HG02623 (cell line): ENCODE data around the gene HDGF.
A peak's percentile ranks its signal among the peaks of the same experiment; 100 is the strongest.

ENCODE experiments used
- ATAC-seq: cut with Tn5 transposase; IDR thresholded peaks from one replicate; pipeline ENCODE4 v1.9.1; 2021; ENCODE audit warnings: moderate library complexity; ENCODE audit not compliant: unreplicated experiment

The HDGF gene

DNA sequence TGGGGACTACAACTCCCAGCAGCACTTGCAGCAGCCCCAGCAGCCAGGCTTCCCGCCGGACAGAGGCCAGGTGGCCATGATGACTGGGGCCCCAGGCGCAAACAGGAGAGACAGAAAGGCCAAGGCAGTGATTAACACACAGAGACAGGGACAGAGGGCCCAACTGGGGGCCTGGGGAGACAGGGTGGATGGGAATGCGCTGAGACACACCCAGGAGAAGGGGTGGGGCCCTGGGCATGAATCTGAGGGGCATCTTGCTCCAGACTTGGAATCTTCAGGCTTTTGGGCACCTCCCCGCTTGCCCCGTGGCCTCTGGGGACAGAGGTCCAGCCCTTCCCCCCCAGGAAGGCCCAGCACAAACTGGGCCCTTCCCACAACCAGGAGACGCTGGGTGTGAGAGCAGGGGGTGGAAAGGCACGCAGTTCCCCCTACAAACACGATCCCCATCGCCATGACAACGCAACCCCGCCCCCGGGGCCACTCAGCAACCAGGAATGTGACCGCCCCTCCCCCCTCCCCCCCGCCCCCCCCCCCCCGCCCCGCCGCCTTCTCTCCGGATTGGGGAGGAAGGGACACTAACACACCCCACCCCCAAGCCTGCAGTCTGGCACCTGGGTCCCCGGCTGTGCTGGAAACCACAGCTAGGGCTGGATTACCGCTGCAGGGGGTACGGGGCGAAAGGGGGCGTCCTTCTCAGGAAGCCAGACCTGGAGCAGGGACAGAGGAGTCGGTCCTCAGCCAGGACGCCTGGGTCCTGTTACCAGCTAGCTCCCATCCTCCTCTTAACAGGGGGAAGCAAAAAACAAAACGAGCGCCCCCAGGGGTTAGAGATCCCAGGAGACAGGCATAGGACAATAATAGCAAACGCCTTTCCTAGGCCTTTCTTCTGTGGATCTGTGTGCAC lies 4.5 kb downstream of the HDGF start:
- no peak for ATAC-seq

DNA sequence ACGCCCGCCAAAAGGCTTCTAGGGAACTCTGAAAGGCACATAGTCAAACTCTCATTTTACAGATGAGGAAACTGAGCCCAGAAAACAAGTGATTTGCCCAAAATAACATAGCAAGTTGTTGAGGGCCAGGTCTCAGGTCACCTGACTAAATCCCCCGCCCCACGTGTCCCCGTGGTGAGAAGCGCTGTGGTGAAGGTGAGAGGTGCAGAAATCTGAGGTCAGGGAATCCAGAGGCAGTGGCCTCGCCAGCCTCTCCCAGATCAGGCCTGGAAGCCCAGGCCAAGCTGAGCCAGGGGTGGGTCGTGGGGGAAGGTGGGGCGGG lies 5.1 kb downstream of the HDGF start:
- no peak for ATAC-seq

DNA sequence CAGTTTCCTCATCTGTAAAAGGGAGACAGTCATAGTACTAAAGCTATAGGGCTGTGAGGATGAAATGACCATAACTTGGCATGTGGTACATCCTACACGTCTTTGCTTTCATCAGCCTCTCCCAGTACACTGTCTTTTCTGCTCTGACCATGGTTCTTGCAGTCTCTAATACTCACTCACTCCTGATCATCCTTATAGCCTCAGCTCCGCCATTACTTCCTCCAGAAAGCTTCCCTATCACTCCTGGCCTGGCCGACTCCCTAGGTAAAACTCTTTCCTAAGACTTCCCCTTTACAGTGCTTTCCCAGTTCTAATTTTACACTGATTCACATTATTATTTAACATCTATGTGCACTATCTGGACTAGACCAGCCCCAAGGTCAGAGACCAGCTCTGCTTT lies 5.6 kb downstream of the HDGF start:
- no peak for ATAC-seq

DNA sequence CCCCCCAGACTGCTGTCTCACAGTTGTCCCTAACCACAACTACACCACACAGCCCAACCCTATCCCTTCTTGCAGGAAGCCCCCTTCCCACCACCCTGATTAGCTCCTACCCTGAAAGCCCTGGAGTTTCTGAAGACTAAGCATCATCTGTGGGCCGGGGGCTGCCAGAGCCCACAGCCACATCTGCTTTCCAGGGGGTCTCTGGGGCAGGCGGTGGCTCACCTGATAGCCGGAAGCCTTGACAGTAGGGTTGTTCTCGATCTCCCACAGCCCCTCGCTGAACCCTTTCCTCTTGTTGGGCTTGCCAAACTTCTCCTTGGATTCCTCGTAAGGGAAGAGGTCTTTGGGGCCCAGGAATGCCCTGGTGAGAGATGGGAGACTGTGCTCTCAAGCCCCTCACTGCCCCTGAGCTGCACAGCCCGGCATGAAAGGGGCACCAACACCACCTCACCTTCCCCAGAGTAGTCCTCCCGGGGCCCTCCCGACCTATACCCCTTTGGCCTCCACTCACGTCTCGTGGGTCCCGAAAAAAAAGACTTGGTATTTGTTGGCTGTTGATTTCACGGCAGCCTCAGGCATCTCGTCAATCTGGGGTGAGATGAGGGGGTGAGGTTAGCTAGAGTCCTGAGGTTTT lies 6.6 kb downstream of the HDGF start:
- ATAC-seq: no peak

DNA sequence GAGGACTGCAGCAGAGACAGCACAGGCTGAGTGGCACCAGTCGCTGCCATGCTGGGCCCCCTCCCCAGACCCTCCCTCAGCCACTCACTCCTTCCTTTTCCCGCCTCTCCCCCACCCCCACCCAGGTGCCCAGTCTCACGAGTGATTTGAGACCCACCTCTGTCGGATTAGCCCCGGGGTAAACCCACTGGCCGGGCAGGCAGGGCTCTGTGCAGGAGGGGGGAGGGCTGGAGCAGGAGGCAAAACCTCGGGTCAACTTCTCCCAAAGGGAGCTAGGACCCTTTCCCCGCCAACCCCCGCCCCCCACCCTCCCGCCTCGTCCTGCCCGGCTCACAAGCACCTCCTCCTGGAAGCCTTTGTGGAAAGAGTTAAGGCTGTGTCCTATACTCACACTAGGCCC lies 7.1 kb downstream of the HDGF start:
- no peak for ATAC-seq

DNA sequence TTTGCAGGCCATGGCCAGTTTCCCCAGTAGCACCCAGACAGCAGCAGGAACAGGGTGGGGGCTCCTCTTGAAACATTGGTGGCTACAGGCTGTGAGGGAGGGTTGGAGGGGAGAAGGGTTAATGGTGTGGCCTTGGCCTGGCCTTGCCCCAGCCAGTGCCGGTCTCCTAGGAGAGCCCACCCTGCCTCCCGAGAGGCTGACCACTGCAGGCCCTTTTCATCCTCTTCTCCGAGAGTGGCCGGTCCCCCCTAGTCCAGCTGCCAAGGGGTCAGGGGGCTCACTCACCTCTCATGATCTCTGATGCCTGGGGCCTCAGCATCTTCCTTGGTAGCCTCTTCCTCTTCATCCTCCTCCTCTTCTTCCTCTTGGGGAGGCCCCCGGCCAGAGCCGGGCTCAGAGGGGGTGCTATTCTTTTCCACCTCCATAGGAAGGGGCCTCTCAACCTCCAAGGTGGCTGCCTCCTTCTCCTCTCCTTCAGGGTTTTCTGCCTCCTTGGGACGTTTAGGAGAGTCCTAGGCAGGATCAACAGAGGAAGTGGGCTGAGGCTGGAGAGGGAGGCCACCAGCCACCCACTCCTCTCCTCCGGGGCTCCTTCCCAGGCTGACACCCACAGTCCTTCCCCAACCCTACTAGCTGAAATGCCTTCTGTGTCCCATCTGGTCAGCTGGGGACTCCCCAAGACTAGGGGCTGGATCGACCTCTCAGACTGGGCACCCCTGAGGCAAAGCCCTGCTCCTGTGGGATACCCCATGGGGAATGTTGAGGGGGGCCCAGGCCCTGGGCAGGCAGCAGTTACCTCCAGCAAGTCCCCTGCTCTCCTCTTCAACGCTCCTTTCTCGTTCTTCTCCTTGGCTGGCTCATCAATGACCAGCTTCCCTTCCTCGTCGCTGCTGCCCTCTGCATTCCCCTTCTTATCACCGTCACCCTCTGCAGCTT lies 7.8 kb downstream of the HDGF start:
- ATAC-seq: no peak

DNA sequence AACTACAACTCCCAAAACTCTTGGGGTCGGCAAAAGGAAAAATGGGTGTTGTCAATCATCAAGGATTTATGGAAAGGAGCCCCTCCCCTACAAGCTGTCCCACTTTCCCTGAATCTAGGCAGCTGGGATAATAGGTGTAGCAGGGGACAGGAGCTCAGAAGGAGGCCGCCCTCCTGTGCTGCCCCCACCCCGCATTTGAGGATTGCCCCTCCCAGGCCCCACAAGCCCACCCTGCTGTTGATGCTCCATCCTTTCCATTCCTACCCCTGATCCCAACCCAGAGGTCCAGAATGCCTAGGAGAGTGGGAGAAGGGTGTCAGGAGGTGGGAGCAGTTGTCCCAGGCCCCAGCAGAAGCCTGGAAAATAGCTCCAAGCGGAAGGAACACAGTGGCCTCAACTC lies 8.7 kb downstream of the HDGF start:
- ATAC-seq: no peak

DNA sequence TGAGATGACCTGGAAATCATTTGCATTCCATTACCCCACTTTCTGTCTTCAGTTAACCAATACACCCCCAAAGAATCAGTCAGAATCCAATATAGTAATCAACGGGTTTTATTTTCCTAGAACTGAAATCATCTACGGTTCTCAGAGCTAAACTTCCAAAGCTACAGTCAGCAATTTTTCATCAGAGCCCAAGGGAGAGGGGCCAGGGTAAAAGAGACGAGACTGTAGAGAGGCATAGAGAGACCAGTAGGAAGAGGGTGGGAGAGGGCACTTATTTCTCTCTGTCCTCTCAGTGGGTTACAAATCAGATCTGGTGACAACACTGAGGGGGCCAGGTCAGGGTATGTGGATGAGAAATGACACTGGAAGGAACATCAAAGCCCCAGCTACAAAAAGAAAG lies 9.5 kb downstream of the HDGF start:
- no peak for ATAC-seq

DNA sequence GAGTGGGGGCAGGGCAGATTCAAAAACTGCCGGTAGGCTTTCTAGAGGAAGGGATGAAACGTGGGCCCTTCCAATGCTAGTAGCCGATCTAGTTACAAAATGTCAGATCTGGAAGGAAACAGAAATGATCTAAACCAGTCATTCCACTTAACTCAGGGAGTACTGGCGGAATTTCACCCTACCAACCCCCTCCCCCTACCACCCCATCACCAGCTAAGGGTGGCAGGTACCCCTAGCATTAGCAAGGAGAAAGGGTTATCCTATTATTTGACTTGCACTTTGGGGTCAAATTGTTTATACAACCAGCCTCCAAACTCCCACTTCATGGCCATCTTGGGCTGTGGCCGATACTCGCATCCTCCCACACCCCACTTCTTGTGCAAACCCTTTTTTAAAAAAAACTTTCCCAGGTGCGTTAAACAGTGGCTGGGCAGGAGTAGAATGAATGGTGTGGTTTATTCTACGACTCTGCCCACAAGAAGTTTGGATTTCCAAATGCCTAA lies 9.9 kb downstream of the HDGF start:
- ATAC-seq: no peak

DNA sequence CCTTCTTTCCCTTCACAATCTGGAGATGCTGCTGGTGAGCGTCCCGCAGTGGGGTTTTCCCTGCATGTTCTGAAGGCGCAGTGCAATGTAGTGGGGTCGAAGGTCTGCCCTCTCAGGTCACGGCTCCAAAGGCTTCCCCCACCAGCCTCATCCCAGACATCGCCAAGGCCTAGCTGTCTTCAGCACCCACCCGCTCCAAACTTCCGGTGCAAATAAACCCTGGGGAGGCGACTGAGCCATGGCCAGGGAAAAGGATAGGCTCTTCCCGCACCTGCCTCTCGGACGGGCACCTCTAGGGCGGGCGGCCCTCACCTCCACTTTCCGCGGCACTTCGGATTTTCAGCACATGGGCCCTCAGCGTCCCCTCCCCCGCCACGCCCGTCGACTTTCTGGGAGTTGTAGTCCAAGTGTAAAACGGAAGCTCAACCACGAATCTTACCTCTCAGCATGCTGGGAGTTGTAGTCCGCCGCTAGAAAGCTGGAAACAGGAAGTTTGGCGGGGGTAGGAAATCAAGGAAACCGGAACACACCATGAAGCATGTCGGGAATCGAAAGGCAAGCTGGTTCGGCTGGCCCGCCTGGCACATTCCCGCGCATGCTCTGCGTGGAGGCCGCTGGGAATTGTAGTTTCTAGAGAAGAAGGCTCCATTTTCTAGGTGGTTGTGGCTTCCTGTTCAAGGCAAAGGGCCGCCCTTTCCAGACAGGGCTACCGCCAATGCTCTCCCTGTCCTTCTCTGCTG lies 10.6 kb downstream of the HDGF start, which contains the start of gene MRPL24:
TSS of gene MRPL24 (minus strand) at position 348 of the 740 bp plus-strand sequence. CDS start 2,384 bp downstream, outside the sequence.
- peak; percentile 79 for ATAC-seq

DNA sequence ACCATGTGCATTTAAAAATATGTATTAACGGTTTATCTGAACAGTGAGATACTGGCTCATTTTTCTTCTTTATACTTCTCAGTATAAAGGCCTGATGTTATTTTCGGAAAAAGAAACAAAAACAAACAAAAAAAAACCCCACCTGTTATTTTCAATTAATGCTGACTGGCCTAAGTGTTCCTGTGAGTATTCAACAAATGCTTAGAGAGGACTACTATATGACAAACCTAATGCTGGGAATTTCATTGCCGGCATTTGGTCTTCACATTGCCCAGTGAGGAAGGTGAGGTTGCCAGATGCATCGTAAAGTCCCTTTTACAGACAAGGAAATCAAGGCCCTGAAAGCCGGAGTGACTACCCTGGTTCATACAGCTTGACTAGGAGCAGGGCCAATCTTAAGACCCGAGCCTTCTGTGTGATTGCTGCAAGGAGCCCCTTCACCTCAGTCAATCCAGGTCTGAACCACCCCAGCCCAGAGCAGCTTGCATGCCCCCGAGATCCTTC lies 11.2 kb downstream of the HDGF start:
- no peak for ATAC-seq

DNA sequence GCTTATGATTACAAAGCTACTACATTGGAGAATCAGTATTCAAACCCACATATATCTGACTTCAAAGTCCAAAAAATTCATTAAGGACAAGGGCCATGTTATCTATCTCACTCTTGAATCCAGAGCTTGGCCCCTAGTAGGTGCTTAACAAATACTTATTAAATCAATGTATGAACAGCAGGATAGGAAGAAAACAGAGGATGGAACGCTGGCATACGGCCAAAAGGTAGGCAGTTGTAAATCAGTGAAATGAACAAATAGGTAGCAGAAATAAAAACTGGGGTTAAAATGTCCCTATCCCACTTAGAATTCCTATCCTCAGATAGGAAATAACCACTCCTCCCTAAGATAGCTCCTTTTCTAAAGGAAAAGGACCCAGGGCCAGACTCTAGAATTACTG lies 12.6 kb downstream of the HDGF start:
- no peak for ATAC-seq

DNA sequence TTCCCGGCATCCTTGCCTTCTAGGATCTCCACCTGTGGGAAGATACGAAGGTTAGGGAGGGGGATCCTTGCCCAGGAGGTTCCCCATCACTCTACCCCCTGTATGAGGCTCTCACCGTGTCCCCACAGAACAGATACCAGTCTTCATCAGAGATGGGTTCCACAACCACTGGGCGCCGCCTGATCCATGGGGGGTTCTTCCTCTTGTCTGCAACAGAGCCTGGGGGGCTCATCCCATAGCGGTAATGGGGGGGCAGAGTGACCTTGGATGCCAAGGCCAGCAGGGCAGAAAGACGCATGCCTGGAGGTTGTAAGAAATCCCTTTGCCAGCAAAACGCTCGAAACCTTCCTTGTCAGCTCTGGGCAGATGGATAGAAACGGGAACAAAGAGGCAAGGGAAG lies 13.1 kb downstream of the HDGF start:
- ATAC-seq: no peak

DNA sequence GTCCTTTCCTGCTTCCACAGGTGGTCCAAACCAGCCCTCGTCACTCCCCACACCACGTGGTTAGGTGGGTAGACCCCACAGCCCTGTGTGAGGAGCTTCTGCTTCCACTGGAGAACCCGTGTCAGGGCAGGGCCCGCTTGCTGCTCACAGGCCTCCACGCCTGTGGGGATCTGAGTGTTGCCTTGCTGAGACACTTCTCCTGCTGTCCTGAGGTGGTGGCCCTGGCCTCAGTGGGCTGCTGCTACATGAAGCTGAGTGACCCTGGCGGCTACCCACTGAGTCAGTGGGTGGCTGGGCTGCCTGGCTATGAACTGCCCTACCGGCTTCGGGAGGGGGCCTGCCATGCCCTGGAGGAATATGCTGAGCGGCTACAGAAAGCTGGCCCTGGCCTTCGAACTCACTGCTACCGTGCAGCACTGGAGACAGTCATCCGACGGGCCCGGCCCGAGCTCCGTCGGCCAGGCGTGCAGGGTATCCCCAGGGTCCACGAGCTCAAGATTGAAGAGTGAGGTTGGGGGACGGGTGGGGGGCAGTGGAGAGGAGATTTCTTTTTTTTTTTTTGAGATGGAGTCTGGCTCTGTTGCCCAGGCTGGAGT lies 17.4 kb downstream of the HDGF start:
- ATAC-seq: no peak

DNA sequence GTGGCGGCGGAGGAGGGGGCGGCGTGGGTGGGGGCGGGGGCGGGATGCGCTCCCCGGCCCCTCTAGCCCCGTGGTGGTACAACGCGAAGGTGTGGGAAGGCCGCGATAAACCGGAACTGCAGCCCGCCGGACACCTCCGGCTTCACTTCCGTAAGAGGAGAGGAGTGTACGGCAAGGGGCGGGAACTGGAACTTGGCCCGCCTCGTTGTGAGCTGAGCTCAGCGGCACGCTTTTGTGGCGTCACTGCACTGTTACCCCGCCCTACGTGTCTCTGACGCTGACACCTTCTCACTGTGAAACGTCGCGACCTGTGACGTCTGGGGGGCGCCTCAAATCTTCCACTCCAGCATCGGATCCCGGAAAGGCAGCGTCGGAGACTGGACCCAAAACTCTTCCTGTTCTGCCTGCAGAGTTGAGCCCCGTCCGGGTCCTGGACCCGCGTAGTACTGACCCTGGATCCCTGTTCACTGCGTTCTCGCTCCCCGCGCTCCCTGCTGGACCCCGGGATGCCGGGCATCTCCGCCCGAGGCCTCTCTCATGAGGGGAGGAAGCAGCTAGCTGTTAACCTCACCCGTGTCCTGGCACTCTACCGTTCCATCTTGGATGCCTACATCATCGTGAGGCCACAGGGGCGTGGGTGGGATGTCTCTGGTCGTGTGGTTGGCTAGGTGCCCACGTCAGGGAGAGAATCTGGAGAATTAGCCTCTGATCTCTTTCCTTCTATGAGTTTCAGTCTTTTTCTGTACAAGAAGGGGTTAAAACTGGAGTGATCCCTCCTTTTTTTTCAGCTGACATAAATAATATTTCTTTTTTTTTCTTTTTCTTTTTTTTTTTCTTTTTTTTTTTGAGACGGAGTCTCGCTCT lies 22.6 kb downstream of the HDGF start, which contains the start of gene ISG20L2:
TSS of gene ISG20L2 (minus strand) at position 168 of the 864 bp plus-strand sequence. CDS start 1,114 bp downstream, outside the sequence.
- peak; percentile 83 for ATAC-seq

DNA sequence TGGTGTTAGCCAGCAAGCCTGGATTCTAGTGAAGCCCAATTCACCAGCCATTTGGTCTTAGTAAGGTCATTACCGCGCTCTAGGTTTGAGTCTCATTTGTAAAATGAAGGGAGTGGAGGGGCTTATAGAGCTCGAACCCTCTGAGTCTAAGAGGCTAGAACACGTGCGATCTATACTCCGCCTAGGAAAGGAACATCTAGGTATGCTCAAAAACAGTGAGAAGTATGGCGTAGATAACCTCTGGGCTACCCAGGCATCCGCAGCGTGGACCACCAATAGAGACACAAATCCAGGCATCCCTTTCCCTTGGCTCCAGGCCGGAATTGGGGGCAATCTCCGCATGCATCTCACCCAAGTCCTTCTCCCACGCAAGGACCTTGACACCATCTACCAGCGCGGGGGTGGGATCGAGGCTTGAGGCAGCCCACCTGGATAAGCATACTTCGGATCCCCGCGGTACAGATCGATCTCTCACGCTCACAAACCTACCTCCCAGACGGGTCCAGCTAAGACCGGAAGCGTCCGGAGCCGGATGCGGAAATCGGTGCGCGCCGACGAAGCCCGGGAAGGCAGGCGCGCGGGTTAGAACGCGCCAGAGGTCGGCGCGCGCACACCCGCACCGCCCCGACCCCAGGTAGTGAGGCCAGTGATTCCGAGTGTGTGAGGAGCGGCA lies 23.4 kb downstream of the HDGF start, which contains the start of gene METTL25B:
TSS of gene METTL25B (plus strand) at position 544 of the 673 bp plus-strand sequence. CDS start 636 bp downstream, outside the sequence.
- peak; percentile 52 for ATAC-seq

DNA sequence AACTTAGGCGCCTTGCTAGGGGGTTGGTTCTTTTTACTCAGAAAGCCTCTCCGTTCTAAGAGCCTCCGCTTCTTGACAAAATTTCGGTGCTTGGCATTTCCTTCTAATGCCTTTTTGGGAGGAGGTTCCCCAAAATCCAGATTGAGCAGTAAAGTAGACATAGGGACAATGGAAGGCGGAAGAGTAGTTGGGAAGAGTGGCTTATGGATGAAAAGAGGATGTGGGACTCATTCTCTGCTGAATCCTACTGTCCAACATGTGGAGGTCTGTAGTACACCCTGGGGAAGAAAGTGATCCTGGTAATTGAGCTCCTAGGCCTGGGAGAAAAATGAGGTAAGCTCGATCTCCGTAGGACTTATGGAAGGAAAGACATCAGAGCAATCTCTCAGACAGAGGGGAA lies 24.0 kb downstream of the HDGF start:
- no peak for ATAC-seq
